GM18520 (cell line): Measurements from ENCODE around the gene PCGF3.
"Not testable (repeated sequence)": the region's sequence is repeated elsewhere in the genome, so short reads cannot be mapped to it uniquely, and the experiment has no call there.

Experiments used
- ATAC-seq: cut with Tn5 transposase; IDR thresholded peaks from one replicate; pipeline ENCODE4 v1.9.1; 2021; ENCODE audit not compliant: unreplicated experiment

The PCGF3 gene

DNA sequence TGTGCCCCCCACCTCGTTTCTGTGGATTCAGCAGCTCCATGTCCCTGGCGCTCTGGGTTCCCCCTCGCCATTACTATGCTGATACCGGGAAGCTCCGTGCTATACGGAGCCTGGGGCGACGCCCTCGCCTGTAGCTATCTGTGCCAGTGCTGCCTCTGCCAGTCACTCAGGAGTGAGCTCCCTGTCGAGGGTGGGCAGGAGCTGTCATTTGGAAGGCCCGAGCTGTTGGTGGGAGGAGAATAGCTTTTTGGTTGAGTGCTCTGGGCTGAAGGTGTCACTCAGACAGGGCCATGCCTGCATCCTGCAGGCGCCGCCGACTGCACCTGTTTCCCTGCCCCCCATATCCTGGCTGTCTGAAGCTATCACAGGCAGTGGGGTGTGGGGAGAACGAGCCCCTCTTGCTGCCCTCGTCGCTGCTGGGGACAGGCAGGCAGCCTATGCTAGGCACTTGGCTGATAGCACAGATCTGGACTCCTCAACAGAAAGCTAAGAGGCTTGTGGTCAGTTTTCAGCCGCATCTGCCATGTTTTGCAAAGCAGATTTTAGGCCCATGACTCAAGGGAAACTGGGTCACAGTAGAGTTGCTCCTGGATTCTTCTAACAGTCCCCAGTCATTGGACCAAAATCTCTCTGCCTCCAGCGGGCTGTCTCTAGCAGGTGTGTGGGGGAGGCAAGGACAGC, 88.4 kb downstream of the PCGF3 start:
- ATAC-seq = no peak

DNA sequence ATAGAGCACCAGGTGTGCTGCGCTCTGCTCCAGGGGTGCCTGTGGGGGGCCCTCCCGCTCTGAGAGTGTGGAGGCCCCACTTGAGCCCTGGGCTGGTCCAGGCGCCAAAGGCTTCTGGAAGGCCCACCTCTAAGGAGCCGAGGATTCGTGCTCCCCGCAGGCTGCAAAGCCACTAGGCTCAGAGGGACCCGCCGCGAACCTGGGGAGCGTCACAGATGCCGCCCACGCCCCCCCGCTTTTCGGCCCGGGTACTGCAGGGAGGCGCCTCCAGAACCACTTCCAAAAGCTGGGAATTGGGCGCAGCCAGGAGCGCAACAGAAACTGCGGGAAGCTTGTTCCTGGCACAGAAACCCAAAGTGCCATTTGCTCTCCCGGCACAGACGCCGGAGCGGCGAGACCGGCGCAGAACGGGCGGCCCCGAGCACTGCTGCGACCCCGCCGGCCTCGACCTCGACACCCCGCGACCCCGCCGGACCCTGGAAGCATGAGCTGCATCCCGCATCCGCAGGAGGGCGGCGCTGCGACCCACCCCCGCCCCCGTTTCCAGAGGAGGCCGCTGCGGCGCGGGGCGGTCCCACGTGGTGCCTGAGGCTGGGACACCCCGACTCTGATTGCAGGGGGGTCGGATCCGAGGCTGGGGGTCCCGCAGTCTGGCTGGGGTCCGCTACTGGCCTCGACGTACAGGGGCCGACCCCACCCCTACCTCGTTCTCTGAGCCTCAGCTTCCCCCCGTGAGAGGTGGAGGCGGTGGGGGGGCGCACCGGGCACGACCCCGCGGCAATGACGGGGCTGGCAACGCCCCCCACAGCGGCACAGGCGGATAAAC, 89.5 kb downstream of the PCGF3 start:
- no peak for ATAC-seq

DNA sequence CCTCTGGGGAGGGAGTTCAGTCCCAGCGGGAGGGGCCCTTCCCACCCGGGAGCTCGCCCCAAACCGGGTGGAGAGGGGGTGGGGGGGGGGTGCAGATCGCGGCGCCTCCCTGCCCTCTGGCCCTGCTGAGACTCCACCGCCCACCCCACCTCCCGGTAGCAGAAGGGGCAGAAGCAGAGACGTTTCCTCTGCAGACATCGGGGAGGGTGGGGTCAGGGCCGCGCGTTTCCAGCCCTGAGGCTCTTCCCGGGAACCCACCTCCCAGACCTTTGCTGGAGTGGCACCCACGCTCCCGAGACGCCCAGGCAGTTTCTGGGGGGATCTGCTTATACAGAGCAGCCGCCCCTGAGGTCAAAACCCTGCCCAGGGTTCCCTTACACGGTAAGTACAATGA, 90.1 kb downstream of the PCGF3 start:
- no peak for ATAC-seq

DNA sequence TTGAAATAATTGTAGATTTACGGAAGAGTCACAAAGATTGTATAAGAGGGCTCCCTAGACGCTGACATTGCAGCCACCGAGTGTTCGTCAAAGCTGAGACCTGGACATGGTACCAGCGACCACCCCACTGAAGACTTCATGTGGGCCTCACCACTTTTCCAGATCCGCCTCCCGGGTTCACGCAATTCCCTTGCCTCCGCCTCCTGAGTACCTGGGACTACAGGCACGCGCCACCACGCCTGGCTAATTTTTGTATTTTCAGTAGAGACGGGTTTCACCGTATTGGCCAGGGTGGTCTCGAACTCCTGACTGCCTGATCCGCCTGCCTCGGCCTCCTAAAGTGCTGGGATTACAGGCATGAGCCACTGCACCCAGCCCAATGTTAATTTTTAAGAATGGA, 90.6 kb downstream of the PCGF3 start:
- no peak for ATAC-seq

DNA sequence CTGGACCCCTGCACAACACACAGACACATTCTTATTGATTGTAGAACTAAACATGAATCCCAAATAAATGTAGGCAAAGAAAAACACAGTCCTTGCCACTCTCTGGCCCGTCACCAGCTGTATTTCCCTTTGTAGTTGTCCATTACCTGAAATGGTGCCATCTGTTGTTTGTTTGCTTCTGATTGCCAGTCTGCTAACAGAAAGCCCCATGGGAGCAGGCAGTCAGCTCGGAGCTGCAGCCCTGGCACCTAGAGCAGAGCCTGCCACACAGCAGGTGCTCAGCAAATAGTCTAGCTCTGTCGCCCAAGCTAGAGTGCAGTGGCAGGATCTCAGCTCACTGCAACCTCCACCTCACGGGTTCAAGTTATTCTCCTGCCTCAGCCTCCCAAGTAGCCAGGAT, 91.4 kb downstream of the PCGF3 start:
- ATAC-seq = no peak

DNA sequence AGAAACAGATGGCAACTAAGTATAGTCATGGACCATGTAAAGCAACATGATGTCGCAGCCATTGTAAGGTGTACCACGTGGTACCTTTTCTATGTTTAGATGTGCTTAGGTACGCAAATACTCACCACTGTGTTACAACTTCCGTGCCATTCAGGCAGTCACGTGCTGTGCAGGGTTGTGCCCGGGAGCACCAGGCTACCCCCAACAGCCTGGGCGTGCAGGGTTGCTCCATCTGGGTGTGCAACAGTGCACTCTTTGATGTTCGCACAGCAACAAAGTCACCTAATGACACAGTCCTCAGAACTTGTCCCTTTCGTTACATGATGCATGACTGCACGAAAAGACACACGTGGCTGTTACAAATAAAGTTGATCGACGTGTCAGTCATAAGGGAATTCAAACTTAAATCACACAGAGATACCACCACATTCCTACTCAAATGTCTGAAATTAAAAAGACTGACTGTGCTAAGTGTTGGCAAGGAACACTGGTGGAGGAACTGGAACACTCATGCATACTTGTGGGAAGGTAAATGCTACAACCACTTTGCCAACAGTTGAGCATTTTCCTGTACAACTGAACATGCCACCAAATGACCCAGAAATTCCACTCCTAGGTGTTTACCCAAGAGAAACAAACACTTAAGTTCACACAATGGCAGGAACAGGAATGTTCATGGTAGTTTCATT, 95.9 kb downstream of the PCGF3 start:
- ATAC-seq = no peak

DNA sequence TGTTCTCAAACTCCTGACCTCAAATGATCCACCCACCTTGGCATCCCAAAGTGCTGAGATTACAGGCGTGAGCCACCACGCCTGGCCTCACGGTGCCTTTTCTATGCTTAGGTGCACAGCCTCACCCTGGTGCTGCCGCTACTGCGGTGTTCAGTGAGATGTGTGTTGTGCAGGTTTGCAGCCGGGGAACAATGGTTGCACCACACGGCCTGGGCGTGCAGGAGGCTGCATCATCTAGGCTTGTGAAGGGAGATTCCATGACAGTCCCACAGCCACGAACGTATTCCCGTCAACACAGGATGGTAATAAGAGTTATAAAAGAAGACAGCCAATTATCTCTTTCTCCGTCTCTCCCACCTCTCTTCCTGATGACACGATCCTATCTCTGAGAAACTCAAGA, 98.3 kb downstream of the PCGF3 start:
- no peak for ATAC-seq

DNA sequence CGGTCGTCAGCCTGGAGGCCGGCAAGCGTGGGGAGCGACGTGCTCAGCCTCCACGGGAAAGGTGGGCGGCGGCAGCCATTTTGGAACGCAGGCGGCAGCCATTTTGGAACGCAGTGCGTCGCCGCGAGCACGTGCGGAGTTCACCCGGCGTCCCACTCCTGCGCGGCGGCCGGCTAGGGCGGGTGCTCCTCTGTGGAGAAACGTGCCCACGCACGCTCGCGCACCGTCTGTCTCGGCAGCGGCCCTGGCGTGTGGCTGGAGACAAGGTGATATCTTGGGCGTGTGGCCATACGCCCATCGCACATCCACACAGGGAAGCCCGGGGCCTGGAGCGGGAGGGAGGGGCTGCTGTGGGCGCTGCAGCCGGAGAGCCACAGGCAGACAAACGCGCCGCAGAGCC, 99.2 kb downstream of the PCGF3 start:
- no peak for ATAC-seq

DNA sequence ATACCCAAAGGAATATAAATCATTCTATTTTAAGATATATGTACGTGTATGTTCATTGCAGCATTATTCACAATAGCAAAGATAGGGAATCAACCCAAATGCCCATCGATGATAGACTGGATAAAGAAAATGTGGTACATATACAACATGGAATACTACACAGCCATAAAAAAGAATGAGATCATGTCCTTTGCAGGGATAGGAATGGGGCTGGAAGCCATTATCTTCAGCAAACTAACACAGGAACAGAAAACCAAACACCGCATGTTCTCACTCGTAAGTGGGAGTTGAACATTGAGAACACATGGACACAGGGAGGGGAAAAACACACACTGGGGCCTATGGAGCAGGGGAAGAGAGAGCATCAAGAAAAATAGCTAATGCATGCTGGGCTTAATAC, 101.3 kb downstream of the PCGF3 start:
- not testable (repeated sequence) for ATAC-seq

DNA sequence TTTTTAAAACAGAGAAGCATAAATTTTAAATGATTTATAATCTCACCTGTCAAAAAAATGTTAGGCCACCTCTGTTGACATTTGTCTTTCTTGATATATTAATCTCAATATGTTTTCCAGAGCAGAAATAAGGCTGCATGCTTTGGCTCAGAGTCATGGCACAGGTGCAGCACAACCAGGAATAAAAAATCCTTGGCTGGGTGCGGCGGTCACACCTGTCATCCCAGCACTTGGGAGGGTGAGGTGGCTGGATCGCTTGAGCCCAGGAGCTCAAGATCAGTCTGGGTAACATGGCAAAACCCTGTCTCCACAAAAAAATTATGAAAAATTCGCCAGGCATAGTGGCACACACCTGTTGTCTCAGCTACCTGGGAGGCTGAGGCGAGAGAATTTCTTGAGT, 102.2 kb downstream of the PCGF3 start:
- no peak for ATAC-seq

DNA sequence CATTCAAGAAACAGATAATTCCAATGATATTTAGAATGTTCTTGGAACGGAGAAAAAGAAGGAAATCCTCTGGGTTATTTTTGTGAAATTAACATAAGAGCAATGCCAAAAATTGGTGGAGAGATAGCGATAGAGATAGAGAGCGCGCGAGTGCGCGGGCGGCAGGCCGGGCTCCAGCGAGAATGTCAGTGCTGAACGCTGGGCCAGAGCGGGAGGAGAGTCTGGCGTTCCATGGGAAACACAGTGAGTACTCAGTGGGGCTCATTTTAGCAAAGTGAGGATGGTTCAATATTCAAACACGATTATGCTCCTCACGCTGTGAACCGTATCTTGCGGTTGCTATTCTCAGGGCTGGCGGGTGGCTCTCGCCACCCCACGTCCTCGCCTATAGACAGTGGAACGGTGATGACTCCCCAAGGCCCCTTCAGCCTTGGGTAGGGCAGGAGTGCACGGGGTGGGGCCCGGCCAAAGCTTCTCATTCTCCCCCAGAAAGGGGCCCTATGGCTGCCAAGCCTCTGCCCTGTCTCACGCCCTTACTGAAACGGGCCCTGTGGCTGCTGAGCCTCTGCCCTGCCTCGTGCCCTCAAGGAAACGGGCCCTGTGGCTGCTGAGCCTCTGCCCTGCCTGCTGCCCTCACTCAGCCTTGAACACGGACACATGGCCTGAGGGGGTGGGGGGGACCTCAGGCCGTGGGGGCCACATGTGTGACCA, 103.4 kb downstream of the PCGF3 start:
- no peak for ATAC-seq

DNA sequence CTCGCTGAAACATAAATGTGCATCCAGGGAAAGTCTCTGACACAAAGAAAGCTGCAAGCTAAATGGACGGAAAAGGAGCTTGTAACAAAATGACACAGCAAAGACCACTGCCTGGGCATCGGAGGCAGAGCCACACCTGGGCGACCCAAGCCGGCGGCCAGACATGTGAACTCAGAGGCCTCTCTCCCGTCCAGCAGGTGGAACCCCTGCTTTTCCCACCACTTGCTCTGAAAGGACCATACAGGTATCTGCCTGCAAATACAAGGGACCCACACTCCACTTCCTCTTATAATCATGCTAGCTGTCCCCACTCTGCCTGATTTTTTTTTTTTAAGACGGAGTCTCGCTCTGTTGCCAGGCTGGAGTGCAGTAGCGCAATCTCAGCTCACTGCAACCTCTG, 108.3 kb downstream of the PCGF3 start:
- no peak for ATAC-seq

DNA sequence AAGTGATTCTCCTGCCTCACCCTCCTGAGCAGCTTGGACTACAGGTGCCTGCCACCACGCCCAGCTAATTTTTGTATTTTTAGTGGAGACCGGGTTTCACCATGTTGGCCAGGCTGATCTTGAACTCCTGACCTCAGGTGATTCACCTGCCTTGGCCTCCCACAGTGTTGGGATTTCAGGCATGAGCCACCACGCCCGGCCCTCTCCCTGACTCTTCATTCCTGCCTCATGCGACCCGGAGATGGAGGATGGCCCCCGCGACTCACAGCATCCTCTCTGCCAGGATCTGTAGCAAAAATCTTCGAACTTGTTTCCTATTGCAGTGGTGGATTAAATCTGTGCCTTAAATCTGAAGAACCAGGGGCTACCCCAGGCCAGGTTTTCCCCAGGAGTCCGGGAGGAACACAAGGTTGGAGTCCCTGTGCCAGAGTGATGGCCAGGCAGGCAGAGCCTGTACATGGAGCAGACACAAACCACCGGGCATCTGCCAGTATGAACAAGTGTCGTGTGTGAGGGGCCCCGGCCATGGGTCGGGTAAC, 108.7 kb downstream of the PCGF3 start:
- ATAC-seq = no peak

DNA sequence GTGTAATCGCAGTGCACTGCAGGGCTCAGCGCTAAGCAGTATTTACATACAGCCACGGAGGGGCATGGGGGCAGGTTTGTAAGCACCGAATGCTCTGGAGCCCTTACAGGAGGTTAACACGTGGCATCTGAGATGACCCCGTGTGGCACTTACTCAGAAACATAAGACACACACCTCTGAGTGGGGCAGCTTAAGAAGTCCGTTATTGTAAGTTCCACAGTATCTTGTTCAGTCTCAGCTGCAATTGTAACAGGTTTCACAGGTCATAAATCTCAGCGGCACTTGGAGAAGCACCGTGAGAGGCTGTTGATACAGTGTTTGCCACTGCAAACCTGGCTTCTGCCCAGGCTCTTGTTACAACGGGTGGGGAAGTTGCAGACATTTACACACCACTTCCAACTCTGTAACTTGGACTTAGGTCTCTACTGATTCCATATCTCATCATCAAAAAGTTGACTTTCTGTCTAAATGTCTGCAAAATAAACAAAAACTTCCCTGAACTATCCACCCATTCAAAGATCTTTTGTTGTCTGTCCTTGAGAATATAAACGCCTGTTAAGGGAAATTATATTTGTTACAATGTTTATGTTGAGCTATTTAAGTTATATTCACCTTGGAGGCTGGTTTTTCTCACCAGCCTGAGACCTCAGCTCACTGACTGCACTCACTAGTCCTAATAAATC, 110.0 kb downstream of the PCGF3 start:
- no peak for ATAC-seq

DNA sequence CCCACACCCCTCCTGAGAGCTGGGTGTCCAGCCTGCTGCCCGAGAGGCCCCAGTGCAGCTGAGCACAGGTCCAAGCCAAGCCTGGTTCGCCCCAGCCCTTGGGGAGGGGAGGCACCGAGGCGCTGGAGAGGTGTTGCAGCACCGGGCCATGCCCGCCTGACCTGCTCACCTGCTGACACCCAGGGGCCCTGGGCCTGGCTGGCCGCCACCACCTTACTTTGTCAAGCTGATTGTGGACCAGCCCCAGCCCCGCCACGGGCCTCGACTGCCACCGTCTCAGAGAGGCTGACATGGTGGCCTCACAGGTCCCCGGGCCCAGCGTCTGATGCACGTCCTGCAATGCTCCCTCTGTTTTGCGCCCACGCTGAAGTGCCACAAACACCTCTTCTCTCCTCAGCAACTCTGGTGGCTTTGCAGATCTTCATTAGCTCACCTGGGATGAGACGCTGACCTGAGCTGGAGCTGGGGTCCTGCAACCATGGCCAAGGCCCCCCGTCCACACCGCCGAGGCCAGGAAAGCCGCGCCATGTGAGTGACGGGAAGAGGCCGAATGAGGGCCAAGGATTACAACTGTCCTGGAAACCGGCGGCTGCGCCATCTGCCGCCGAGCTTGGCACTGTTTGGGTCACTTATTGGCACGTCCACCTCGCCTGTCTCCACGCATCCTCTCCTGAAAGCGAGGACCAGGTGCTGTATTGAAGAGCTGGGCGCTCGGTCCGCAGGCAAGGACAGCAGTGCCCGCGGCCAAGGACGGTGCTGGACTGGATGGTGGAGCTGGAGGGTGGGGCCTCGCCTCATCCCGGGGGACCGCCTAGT, 112.7 kb downstream of the PCGF3 start:
- no peak for ATAC-seq

DNA sequence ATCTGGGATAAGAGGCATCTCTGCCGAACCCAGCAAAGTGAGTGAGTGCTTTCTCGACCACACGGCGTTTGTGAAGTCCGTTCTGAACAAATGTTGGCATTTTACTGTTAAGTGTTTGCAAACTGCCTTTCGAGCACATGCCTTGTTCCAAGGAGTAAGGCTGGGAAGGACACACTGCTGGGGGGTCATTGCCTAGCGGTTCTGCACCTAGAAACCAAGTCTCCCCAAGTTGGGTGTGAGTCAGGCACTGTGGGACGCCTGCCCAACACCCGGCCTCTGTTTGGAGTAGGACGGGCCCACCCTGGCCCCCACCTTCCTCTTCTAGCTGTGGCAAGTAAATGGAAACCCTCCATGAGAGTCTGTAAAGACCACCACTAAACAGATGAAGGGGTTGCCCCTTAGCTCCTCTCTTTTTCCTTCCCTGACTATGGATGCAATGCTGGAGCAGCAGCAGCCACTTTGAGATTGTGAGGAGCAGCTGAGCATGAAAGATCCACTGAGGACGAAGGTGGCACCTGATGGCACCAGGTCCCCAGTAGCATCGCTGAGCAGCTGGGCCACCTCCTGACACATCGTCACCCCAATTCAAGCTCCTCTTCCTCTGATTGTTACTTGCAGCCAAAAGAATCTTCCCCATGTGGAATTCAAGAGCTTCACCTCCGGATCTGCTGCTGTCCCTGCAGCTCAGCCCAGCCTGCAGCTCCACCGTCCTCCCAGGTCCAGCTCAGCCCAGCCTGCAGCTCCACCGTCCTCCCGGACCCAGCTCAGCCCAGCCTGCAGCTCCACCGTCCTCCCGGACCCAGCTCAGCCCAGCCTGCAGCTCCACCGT, 114.0 kb downstream of the PCGF3 start:
- ATAC-seq = no peak
